HFFc6 (cell line): ENCODE measurements around the gene PHACTR1. TPM values are rescaled to one million over a fixed set of nuclear protein-coding genes. Genes with fewer than 3 reads are reported as not detected.

ENCODE experiments used
- DNase-seq: peaks from one replicate; pipeline ENCODE4 v3.0.0-alpha.2; 2018
- H3K27ac Mint-ChIP-seq: 2 replicates; pipeline ENCODE4 v1.8.0; 2020; ENCODE audit warnings: mild to moderate bottlenecking, mixed read lengths
- H3K27me3 Mint-ChIP-seq: 2 replicates; pipeline ENCODE4 v1.8.0; 2021; ENCODE audit warnings: mild to moderate bottlenecking, moderate library complexity, mixed read lengths; ENCODE audit not compliant: insufficient read depth
- H3K36me3 Mint-ChIP-seq: 2 replicates; pipeline ENCODE4 v1.8.0; 2021; ENCODE audit warnings: low read depth, mixed read lengths
- H3K4me1 Mint-ChIP-seq: 2 replicates; pipeline ENCODE4 v1.8.0; 2020; ENCODE audit warnings: low read depth, mixed read lengths
- H3K4me3 Mint-ChIP-seq: 2 replicates; pipeline ENCODE4 v1.8.0; 2020; ENCODE audit warnings: mild to moderate bottlenecking, moderate library complexity, mixed read lengths
- H3K9me3 Mint-ChIP-seq: 2 replicates; pipeline ENCODE4 v1.8.0; 2020; ENCODE audit warnings: mild to moderate bottlenecking, mixed read lengths
- total RNA-seq, 6 experiments: library from RNA; stranded (reverse); fragmentation: NEBNext Ultra II Directional; extraction: Animal tissue kit (Norgen Biotek cat#: 25700); gene quantifications; 2 replicates in 1 of 6; 3 replicates in 5 of 6; pipeline ENCODE4 v1.2.3, GENCODE V29; 2021
- TF ChIP-seq, protein P1 (sequence below): fragments of 200-600 bp; sonication (generic); IDR thresholded peaks from 2 replicates; pipeline ENCODE4 v1.5.0; 2021; ENCODE audit warnings: antibody characterized with exemption, mild to moderate bottlenecking

Gene PHACTR1
- total RNA-seq, 6 experiments from 2014 or later = 2.5 to 4.7 (median 3.9) TPM

- H3K27me3 Mint-ChIP-seq = no peaks in the 10 kb centered on the region
- no peak overlapping the region for H3K4me3 Mint-ChIP-seq
- no peaks in the 10 kb centered on the region for H3K36me3 Mint-ChIP-seq
- TF ChIP-seq, protein P1, sequence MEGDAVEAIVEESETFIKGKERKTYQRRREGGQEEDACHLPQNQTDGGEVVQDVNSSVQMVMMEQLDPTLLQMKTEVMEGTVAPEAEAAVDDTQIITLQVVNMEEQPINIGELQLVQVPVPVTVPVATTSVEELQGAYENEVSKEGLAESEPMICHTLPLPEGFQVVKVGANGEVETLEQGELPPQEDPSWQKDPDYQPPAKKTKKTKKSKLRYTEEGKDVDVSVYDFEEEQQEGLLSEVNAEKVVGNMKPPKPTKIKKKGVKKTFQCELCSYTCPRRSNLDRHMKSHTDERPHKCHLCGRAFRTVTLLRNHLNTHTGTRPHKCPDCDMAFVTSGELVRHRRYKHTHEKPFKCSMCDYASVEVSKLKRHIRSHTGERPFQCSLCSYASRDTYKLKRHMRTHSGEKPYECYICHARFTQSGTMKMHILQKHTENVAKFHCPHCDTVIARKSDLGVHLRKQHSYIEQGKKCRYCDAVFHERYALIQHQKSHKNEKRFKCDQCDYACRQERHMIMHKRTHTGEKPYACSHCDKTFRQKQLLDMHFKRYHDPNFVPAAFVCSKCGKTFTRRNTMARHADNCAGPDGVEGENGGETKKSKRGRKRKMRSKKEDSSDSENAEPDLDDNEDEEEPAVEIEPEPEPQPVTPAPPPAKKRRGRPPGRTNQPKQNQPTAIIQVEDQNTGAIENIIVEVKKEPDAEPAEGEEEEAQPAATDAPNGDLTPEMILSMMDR = no peak
- H3K4me1 Mint-ChIP-seq = peaks cover 1% of the 10 kb centered on the region; the same call in 1 of the 2 replicates
- no peak overlapping the region for H3K27ac Mint-ChIP-seq
- H3K9me3 Mint-ChIP-seq = no peaks in the 10 kb centered on the region
- DNase-seq = no peak
Measured at GRCh38 chr6:13063300-13063918, 346.8 kb downstream of the PHACTR1 start.

DNA sequence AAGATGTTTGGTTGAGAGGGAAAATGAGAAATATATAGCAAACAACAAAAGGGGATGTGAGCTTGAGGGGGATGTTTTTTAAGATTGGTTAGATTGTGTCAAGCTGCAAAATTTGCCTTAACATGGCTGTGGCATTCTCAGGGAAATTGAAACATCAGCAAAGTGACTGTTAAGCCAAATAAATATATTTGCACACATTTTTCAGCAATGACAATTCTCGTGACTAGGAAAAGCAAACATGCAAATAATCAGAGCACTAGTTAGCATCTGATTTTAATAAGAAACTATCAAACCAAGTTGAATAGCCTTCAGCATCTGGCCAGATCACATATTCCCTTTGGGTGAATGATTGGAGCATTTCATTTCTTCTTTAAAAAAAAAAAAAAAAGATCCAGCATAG is 349.0 kb downstream of the PHACTR1 start:
- H3K4me1 Mint-ChIP-seq = peaks cover 5% of the 10 kb centered on the region; the same call in 1 of the 2 replicates
- H3K36me3 Mint-ChIP-seq = no peaks in the 10 kb centered on the region
- no peak overlapping the region for H3K4me3 Mint-ChIP-seq
- H3K27me3 Mint-ChIP-seq = no peaks in the 10 kb centered on the region; the same call in 1 of the 2 replicates
- TF ChIP-seq, protein P1 = no peak
- H3K27ac Mint-ChIP-seq = no peak overlapping the region
- H3K9me3 Mint-ChIP-seq = no peaks in the 10 kb centered on the region
- DNase-seq = peak; percentile 23

- no peak overlapping the region for H3K27ac Mint-ChIP-seq
- H3K4me1 Mint-ChIP-seq = peaks cover 5% of the 10 kb centered on the region; the same call in 1 of the 2 replicates
- H3K36me3 Mint-ChIP-seq = no peaks in the 10 kb centered on the region
- H3K9me3 Mint-ChIP-seq = no peaks in the 10 kb centered on the region
- no peak overlapping the region for H3K4me3 Mint-ChIP-seq
- no peaks in the 10 kb centered on the region; the same call in 1 of the 2 replicates for H3K27me3 Mint-ChIP-seq
- TF ChIP-seq, protein P1 = no peak
- DNase-seq = no peak
Measured at GRCh38 chr6:13066050-13066449, 349.5 kb downstream of the PHACTR1 start.

DNA sequence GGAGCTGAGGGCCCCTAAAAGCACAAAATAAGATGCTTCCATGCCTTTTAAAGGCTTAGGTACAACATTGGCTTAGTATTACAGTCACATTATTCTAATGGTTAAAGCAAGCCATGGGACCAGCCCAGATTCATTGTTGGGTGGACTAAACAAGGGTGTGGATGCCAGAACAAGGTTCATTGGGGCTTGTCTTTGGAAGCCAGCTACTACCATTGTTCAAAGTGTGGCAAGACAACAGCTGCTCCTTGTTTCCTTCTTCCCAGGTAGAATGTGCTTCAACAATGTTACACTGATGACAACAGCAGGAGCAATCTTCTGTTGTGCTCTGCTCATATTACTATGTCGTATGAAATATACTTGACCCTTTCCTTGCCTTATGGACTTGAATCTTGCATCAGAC is 350.3 kb downstream of the PHACTR1 start:
- peaks cover 5% of the 10 kb centered on the region; the same call in 1 of the 2 replicates for H3K4me1 Mint-ChIP-seq
- H3K27ac Mint-ChIP-seq = no peak overlapping the region
- no peaks in the 10 kb centered on the region; the same call in 1 of the 2 replicates for H3K27me3 Mint-ChIP-seq
- TF ChIP-seq, protein P1 = no peak
- H3K9me3 Mint-ChIP-seq = no peaks in the 10 kb centered on the region
- DNase-seq = no peak
- H3K4me3 Mint-ChIP-seq = no peak overlapping the region
- no peaks in the 10 kb centered on the region for H3K36me3 Mint-ChIP-seq

- H3K4me3 Mint-ChIP-seq = no peak overlapping the region; the same call in 1 of the 2 replicates
- peaks cover 12% of the 10 kb centered on the region for H3K4me1 Mint-ChIP-seq
- peaks cover 2% of the 10 kb centered on the region; the same call in 1 of the 2 replicates for H3K27me3 Mint-ChIP-seq
- H3K27ac Mint-ChIP-seq = no peak overlapping the region
- no peaks in the 10 kb centered on the region for H3K36me3 Mint-ChIP-seq
- no peak for DNase-seq
- no peaks in the 10 kb centered on the region for H3K9me3 Mint-ChIP-seq
- TF ChIP-seq, protein P1 = no peak
Measured at GRCh38 chr6:13068586-13069210, 352.1 kb downstream of the PHACTR1 start.
